ENCODE measurements around the gene VAV2. TPM values are rescaled to one million over a fixed set of nuclear protein-coding genes. Genes with fewer than 3 reads are reported as not detected.
A peak's percentile ranks its signal among the peaks of the same experiment; 100 is the strongest.

Gene VAV2
- total and polyA plus RNA-seq, 4 donors, result 4.9 to 26.4 (median 17.0) TPM

- Histone ChIP-seq H3K9ac (ENCODE audit: low read depth in 1 of 2, low read length in 2 of 2) (no peak overlapping the region), H3K4me1 (ENCODE audit: control insufficient read depth in 4 of 4, insufficient read depth in 4 of 4, low read length in 3 of 4) (peaks cover 0 to 16% (median 9%) of the 10 kb centered on the region in 4 donors), H3K27me3 (ENCODE audit: control insufficient read depth in 4 of 4, insufficient read depth in 4 of 4, low read length in 3 of 4) (no peaks in the 10 kb centered on the region), H3K4me3 (ENCODE audit: low read depth in 1 of 3, low read length in 3 of 3) (no peak overlapping the region), H3K27ac (ENCODE audit: low read depth in 1 of 2, low read length in 2 of 2) (peak overlapping the region; percentile 68 to 69), H3K9me3 (ENCODE audit: control insufficient read depth in 4 of 4, low read length in 3 of 4) (no peaks in the 10 kb centered on the region), H3K36me3 (ENCODE audit: control insufficient read depth in 4 of 4, insufficient read depth in 3 of 4, low read depth in 1 of 4, low read length in 3 of 4) (peaks cover 0 to 11% (median 0%) of the 10 kb centered on the region in 4 donors)
- no peak for DNase-seq (ENCODE audit: low spot score)
- TF ChIP-seq FOXA2 (IDR thresholded peaks at IDR 0.05) (no peak), RAD21 (IDR thresholded peaks at IDR 0.05) (peak; percentile 19 to 50), NR2F2 (IDR thresholded peaks at IDR 0.05) (peak; percentile 65), RXRA (IDR thresholded peaks at IDR 0.05) (peak; percentile 38 to 57), SP1 (IDR thresholded peaks at IDR 0.05) (peak; percentile 33), FOXA1 (IDR thresholded peaks at IDR 0.05) (no peak)
- 66% methylated on average over 28 of the region's 28 CpGs for WGBS
Observed at GRCh38 chr9:133862585-133863256, 129.4 kb downstream of the VAV2 start.

- TF ChIP-seq YY1 (IDR thresholded peaks at IDR 0.05), result no peak
- TF ChIP-seq RAD21 (IDR thresholded peaks at IDR 0.05), result no peak
- TF ChIP-seq CTCF (IDR thresholded peaks at IDR 0.05; ENCODE audit: low read depth, low read length, missing input control), result no peak
- TF ChIP-seq ZBTB33 (IDR thresholded peaks at IDR 0.05), result no peak
- TF ChIP-seq JUND (IDR thresholded peaks at IDR 0.05), result no peak
- TF ChIP-seq EGR1 (IDR thresholded peaks at IDR 0.05; ENCODE audit: low read depth in 2 of 2), result no peak
- no peak for TF ChIP-seq FOXA1 (IDR thresholded peaks at IDR 0.05)
- TF ChIP-seq HNF4A (conservative IDR thresholded peaks at IDR 0.05), result no peak
- TF ChIP-seq ATF3 (IDR thresholded peaks at IDR 0.05), result no peak
- no peak for TF ChIP-seq REST (IDR thresholded peaks at IDR 0.05)
- no peak for TF ChIP-seq TAF1 (conservative IDR thresholded peaks at IDR 0.05)
- no peak for TF ChIP-seq RXRA (IDR thresholded peaks at IDR 0.05)
- TF ChIP-seq HNF4G (IDR thresholded peaks at IDR 0.05), result no peak
- no peak for TF ChIP-seq GABPA (IDR thresholded peaks at IDR 0.05 in 1 of 2, conservative IDR thresholded peaks at IDR 0.05 in 1 of 2)
- no peak for TF ChIP-seq SP1 (IDR thresholded peaks at IDR 0.05)
- TF ChIP-seq FOXA2 (IDR thresholded peaks at IDR 0.05), result no peak
- no peak for TF ChIP-seq MAX (IDR thresholded peaks at IDR 0.05)
- Histone ChIP-seq H3K36me3 (ENCODE audit: control insufficient read depth in 4 of 4, insufficient read depth in 3 of 4, low read depth in 1 of 4, low read length in 3 of 4) (peaks cover 0 to 11% (median 0%) of the 10 kb centered on the region in 4 donors), H3K27ac (ENCODE audit: low read depth in 1 of 2, low read length in 2 of 2) (no peak overlapping the region), H3K9me3 (ENCODE audit: control insufficient read depth in 4 of 4, low read length in 3 of 4) (no peaks in the 10 kb centered on the region), H3K4me1 (ENCODE audit: control insufficient read depth in 4 of 4, insufficient read depth in 4 of 4, low read length in 3 of 4) (peaks cover 0 to 18% (median 10%) of the 10 kb centered on the region in 4 donors), H3K27me3 (ENCODE audit: control insufficient read depth in 4 of 4, insufficient read depth in 4 of 4, low read length in 3 of 4) (no peaks in the 10 kb centered on the region), H3K9ac (ENCODE audit: low read depth in 1 of 2, low read length in 2 of 2) (no peak overlapping the region), H3K4me3 (ENCODE audit: low read depth in 1 of 3, low read length in 3 of 3) (no peak overlapping the region)
- no peak for DNase-seq (ENCODE audit: low spot score)
- WGBS, result 87% methylated on average over 5 of the region's 5 CpGs
Observed at GRCh38 chr9:133861692-133862091, 130.4 kb downstream of the VAV2 start.
